Stimulated activated memory B cell treated with anti-CD40 and anti-IgM and Interleukin-4, amounts not matched to agents 10 μg/mL and 1 μg/mL and 100 μg/mL, for 72 hours (primary cell): Measurements from ENCODE around the gene FLT4.
A peak's percentile ranks its signal among the peaks of the same experiment; 100 is the strongest.

ENCODE experiments used
- ATAC-seq: fragments of 150-1000 bp; cut with Tn5 transposase; 2 replicates; pipeline ENCODE4 v1.10.0; 2021
- H3K27ac Mint-ChIP-seq: one replicate; pipeline ENCODE4 v1.8.0; 2022; ENCODE audit warnings: mild to moderate bottlenecking, mixed read lengths
- H3K27me3 Mint-ChIP-seq: one replicate; pipeline ENCODE4 v1.8.0; 2022; ENCODE audit warnings: mixed read lengths
- H3K36me3 Mint-ChIP-seq: one replicate; pipeline ENCODE4 v1.8.0; 2022; ENCODE audit warnings: mixed read lengths
- H3K4me1 Mint-ChIP-seq: one replicate; pipeline ENCODE4 v1.8.0; 2022; ENCODE audit warnings: mixed read lengths
- H3K4me3 Mint-ChIP-seq: one replicate; pipeline ENCODE4 v1.8.0; 2022; ENCODE audit warnings: mild to moderate bottlenecking, moderate library complexity, mixed read lengths
- H3K9me3 Mint-ChIP-seq: one replicate; pipeline ENCODE4 v1.8.0; 2022; ENCODE audit warnings: mixed read lengths

FLT4 gene

DNA sequence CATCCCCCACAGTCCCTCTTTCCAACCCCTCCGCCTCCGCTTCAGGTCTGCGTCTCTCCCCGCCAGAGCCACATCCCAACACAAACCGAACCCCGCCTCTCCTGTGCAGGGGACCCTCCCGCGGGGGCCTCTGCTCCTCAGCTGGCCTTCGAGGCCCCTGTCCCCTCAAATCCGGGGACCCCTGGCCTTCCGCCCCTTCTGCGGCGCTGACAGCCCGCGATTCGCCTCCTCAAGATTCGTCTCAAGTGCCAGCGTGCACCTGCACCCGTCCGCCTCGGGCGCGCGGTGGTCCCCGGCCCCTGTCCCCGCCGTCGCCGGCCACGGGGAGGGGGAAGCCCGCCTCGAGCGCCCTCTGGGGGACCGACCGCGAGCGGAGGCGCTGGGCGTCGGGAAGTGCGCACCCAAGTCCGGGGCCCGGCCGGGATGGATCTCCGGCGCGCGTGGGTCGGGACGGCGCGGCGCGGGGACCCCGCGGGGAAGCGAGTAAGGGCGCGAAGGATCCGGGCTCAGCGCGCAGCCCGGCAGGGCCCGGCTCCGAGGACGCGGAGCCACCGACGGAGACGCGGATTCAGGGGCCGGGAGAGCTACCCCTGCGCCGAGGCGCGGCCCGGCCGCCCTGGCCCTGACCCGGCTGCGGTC, 623 bp downstream of the FLT4 start:
- Mint-ChIP-seq H3K36me3 (no peaks in the 10 kb centered on the region), H3K9me3 (no peaks in the 10 kb centered on the region), H3K27ac (no peak overlapping the region), H3K4me3 (peak overlapping the region; percentile 15), H3K27me3 (peaks cover 75% of the 10 kb centered on the region), H3K4me1 (peaks cover 10% of the 10 kb centered on the region)
- no peak for ATAC-seq

DNA sequence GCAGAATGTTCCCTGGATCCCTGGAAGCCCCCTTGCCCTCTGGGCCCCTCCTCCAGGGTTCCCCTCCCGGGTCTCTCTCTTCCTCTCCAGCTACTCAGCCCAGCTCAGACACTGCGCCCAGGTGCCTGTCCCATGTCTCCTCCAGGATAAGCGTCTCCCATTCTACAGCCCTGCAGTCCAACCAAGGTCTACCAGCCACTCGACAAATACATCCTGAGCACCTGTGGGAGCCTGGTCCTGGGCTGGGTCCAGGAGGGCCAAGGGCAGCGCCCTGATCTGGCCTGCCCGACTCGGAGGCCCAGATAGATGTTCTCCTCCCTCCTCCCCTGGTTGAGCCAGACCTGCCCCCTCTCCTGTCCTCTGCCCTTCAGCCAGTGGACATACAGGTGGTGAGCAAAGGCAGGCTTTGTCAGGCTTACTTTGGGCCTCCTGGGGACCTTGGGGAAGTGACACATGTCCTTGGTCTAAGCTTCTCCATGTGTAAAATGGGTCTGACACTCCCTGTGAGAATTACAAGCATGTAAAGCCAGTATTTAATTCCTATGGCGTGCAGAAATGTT, 1.4 kb downstream of the FLT4 start:
- Mint-ChIP-seq H3K36me3 (no peaks in the 10 kb centered on the region), H3K27ac (no peak overlapping the region), H3K9me3 (no peaks in the 10 kb centered on the region), H3K4me1 (peaks cover 10% of the 10 kb centered on the region), H3K4me3 (no peak overlapping the region), H3K27me3 (peaks cover 70% of the 10 kb centered on the region)
- no peak for ATAC-seq

DNA sequence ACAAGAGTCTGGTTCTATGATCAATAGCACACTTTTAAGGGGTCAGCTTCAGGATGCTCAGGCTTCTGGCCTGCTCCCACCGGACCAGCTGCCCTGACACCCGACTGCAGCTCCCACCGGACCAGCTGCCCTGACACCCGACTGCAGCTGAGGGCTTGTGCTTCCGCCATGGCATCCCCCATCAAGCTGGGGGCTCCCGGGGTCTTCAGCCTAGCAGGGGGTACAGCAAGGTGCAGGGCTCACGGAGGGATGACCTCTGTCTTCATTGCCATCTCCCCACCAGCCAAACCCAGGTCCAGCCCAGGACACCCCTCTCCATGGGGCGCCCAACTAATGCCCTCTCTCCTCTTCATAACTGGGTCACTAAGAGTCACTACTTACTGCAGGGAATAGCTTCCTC, 1.9 kb downstream of the FLT4 start:
- ATAC-seq, result no peak
- Mint-ChIP-seq H3K4me3 (no peak overlapping the region), H3K27me3 (peaks cover 65% of the 10 kb centered on the region), H3K4me1 (peaks cover 10% of the 10 kb centered on the region), H3K36me3 (no peaks in the 10 kb centered on the region), H3K27ac (no peak overlapping the region), H3K9me3 (no peaks in the 10 kb centered on the region)

DNA sequence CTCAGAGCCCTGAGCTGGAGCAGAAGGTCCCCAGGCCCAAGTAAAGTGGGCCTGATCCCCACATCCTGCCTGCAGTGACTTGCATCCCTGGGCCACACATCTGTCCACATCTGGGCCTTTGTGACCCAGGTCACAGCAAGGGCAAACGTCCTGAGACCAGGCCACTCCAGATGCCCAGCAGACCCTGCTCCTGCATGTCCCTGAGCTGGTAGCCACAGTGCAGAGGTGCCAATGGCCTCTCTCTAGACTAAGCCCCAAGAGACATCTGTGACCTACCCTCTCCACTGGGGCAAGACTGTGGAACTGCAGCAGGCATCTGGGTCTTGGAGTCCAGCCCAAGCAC, 2.5 kb downstream of the FLT4 start:
- Mint-ChIP-seq H3K4me3 (no peak overlapping the region), H3K9me3 (no peaks in the 10 kb centered on the region), H3K27me3 (peaks cover 60% of the 10 kb centered on the region), H3K27ac (no peak overlapping the region), H3K4me1 (peaks cover 10% of the 10 kb centered on the region), H3K36me3 (no peaks in the 10 kb centered on the region)
- no peak for ATAC-seq

DNA sequence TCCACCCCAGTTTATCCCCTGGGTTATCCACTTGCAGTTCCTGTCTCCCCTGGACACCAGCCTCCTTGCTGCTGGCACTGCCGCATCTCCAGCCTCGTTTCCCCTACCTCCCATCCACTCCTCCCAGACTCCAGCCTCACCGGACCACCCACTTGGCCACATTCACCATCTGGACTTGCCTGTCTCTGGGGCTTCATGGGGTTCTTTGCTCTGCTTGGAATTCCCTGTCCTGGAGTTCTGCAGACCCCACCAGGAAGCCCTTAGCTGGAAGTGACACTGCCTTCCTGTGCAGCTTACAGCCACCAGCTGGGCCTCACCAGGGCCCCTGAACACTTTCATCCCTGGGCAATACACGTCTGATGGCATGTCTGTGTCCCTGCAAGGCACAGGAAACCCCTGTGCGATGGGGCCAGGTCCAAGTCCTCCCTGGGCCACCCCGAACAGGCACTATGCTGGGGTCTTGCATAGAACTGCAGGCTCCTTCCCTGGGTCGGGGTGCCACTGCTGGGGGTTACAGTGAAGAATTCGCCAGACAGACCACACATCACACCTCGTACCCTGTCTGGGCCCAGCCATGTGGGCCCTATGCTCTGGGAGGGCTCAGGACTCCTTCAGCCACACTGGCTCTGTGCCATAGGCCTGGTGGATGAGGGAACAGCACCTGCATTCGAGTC, 3.0 kb downstream of the FLT4 start:
- Mint-ChIP-seq H3K9me3 (no peaks in the 10 kb centered on the region), H3K27me3 (peaks cover 54% of the 10 kb centered on the region), H3K4me3 (no peak overlapping the region), H3K36me3 (no peaks in the 10 kb centered on the region), H3K27ac (no peak overlapping the region), H3K4me1 (peaks cover 10% of the 10 kb centered on the region)
- ATAC-seq, result no peak

DNA sequence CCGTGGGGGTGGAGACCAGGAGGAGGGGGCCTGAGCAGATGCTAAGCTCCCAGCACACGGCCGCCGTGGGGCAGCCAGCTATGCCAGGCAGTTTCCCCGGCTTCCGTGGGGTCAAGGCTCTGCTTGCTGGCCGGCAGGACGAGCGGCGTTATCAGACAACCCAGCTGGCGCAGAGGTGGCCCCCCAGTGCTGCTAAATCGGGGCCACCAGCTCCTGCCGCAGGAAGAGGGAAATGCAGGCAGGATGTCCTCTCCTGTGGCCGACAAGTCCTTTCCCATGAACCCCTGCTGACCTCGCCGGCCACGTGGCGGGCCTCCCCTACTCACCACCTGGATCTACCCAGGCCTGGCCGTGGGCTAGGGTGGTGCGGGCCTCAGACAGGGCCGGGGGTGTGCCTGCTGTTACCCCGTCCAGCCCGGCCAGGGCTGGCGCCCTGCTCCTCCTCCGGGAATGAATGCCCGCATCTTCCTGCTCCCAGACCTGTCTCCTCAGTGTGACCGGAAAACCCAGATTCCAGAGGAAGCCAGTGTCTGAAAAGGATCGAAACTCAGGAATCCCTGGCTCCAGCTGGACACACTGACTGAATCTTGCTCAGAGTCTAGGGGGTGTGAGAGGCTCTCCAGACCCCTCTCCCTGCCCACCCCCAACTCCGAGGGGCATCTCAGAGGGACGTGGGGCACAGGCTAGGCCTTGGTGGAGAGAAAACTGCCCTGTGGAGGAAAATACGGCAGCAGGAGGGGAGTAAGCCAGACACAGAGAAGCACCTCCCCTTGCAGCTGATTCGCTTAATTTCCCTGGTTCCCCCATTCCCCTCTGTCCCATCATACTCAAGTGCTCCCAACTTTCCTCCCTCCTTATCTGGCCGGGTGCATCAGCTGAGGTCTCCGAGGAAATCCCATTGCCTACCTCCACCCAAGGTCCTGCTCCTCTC, 3.9 kb downstream of the FLT4 start:
- H3K27me3 Mint-ChIP-seq, result peaks cover 46% of the 10 kb centered on the region
- ATAC-seq, result no peak
- H3K4me1 Mint-ChIP-seq, result peaks cover 8% of the 10 kb centered on the region
- no peaks in the 10 kb centered on the region for H3K9me3 Mint-ChIP-seq
- no peaks in the 10 kb centered on the region for H3K36me3 Mint-ChIP-seq
- H3K27ac Mint-ChIP-seq, result no peak overlapping the region
- H3K4me3 Mint-ChIP-seq, result no peak overlapping the region

DNA sequence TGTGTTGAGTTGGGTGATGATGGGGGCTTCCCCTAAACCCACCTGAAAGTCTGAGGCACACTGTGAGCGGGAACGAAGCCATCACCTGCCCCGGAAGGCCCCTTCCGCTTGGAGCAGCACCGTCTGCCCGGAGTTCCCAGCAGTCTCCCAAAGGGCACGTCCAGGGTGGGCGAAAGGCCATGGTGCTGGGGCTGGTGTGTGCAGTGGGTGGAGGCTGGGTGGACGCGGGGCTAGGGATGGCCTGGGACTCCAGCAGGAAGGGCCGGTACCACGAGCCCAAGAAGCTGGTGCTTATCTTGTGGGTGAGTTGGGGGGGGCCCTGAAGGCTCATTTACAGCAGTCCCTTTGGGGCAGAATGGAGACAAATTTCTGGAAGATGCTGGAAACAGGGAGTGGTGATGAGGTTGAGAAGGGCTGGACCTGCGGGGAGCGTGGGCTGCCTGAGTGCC, 4.6 kb downstream of the FLT4 start:
- no peaks in the 10 kb centered on the region for H3K36me3 Mint-ChIP-seq
- H3K27ac Mint-ChIP-seq, result no peak overlapping the region
- H3K4me3 Mint-ChIP-seq, result no peak overlapping the region
- peaks cover under 1% of the 10 kb centered on the region for H3K4me1 Mint-ChIP-seq
- no peak for ATAC-seq
- no peaks in the 10 kb centered on the region for H3K9me3 Mint-ChIP-seq
- H3K27me3 Mint-ChIP-seq, result peaks cover 39% of the 10 kb centered on the region

DNA sequence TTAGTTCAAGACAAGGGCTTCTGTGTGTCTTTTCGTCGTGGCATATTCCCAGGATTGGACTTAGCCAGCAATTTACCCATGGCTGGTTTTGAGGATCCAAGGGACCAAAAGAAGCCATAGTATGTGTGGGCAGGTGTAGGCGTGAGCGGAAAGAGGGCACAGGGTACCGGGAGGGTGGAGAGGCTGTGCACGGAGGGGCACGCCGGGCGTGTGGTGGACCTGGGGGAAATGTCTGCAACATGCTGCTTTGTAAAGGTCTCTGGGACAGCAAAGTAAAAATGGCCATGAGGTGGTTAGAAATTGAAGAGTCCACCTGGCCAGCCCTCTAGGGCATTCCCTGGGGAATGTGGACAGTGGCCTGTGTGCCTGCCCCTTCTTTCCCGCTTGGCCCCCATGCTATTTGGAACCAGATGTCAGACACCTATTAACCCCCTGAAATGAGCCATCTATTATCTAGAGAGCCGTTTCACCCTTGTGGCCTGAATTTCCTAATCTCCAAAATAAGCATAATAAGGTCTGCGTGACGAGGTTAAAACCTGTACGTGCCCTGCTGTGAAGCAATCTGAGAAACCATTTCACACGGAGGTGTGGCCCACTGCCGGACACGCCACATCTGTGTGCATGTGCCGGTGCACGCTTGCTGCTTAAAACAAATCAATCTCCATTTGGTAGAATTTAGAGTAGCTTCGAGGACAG, 5.1 kb downstream of the FLT4 start:
- Mint-ChIP-seq H3K36me3 (no peaks in the 10 kb centered on the region), H3K4me3 (no peak overlapping the region)

DNA sequence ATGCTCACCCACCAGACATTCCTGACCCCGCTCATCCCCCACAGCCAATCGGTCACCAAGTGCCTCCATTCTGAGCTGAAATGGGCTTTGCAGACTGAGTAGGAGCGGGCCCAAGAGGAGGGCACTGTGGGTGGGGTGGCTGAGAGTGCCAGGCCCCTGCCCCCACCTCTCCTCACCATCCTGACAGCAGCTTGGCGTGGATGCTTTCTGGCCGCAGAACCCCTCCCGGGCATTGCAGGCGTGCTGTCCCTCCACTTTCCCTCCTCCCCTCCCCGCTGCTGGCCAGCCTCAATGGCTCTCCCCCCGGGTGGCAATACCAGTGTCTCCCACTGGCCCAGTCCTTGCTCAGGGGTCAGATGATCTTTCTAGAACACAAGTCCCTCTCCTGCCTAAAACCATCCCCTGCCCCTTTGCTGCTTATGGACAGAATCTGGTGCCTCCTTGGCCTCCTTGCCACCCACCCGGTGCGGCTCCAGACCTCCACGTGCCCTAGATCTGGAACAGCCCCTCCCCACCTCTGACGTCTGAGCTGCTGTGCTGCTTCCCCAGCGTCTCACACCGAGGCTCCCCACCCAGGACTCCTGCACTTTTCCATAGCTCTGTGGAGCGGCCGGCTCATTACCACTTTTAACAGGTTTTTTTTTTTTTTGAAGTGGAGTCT, 6.1 kb downstream of the FLT4 start:
- H3K9me3 Mint-ChIP-seq, result peaks cover 4% of the 10 kb centered on the region
- H3K27ac Mint-ChIP-seq, result no peak overlapping the region
- H3K4me3 Mint-ChIP-seq, result no peak overlapping the region
- peaks cover 44% of the 10 kb centered on the region for H3K27me3 Mint-ChIP-seq
- no peaks in the 10 kb centered on the region for H3K36me3 Mint-ChIP-seq
- H3K4me1 Mint-ChIP-seq, result no peaks in the 10 kb centered on the region
- ATAC-seq, result no peak

More for the DNA sequence above, 5.1 kb downstream of the FLT4 start:
- no peak for ATAC-seq
- peaks cover 2% of the 10 kb centered on the region for H3K9me3 Mint-ChIP-seq
- no peaks in the 10 kb centered on the region for H3K4me1 Mint-ChIP-seq
- no peak overlapping the region for H3K27ac Mint-ChIP-seq
- H3K27me3 Mint-ChIP-seq, result peaks cover 43% of the 10 kb centered on the region

DNA sequence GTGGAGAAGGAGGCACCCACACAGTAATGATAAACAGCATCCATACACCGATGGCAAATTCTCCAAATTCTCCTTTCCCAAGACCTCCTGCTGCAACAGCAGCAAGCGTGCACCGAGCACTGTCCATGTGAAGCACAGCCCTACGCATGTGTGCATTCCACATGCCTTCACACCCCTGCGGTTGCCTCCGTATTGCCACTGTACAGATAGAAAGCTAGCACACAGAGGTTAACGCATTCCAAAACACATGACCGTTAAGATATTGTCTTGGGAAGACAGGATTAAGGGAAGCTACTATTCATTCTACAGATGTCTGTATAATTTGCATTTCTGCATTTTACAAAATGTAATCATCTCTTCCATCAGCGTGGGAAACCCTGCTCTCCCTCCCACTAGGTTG, 6.6 kb downstream of the FLT4 start:
- no peak overlapping the region for H3K4me3 Mint-ChIP-seq

DNA sequence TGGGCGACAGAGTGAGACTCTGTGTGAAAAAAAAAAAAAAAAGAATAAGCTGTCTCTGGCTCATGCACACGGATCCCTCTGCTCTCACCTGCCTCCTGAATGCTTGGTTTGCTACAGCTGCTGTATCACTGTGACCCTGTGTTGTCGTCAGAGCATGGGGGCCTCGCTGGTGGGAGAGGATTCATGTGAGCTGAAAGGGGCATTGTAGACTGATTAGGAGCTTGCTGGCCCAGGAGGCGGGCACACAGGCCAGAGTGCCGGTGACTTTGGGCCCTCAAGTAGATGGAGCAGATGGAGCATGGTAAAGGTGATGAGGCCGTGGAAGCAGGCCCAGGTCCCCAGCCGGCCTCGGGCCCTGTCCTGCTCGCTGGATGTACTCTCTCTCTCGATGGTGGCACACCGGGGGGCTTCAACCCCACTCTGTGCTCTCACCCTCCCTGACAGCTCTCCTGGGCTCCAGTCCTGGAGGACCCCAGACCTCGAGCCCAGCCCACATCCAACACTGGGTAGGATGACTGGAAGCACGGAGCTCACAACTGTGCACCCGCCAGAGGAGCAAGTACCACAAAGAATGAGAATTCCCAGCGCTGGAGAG, 7.1 kb downstream of the FLT4 start:
- Mint-ChIP-seq H3K27ac (no peak overlapping the region), H3K4me1 (no peaks in the 10 kb centered on the region), H3K27me3 (peaks cover 33% of the 10 kb centered on the region), H3K36me3 (no peaks in the 10 kb centered on the region), H3K9me3 (peaks cover 4% of the 10 kb centered on the region), H3K4me3 (no peak overlapping the region)
- peak; percentile 27 for ATAC-seq

More for the DNA sequence above, 6.6 kb downstream of the FLT4 start:
- Mint-ChIP-seq H3K27me3 (peaks cover 38% of the 10 kb centered on the region), H3K4me1 (no peaks in the 10 kb centered on the region), H3K27ac (no peak overlapping the region), H3K9me3 (peaks cover 4% of the 10 kb centered on the region), H3K36me3 (no peaks in the 10 kb centered on the region)
- no peak for ATAC-seq

DNA sequence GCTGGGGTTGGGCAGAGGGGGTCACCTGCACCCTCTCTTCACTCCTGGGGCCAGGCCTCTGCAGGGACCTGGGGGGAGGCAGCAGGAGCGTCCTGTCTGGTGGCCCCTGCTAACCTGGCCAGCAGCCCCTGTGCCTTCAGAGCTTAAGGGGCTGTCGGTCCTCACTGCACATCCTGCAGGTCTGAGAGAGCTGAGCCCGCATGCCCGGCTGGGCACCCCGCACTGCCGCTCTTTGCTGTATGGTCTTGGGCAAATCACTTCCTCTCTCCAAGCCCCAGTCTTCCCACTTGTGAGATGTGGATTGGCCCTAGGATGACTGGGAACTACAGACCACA, 7.9 kb downstream of the FLT4 start:
- Mint-ChIP-seq H3K4me3 (no peak overlapping the region), H3K27ac (no peak overlapping the region), H3K27me3 (peaks cover 30% of the 10 kb centered on the region), H3K9me3 (peaks cover 4% of the 10 kb centered on the region), H3K4me1 (no peaks in the 10 kb centered on the region), H3K36me3 (no peaks in the 10 kb centered on the region)
- ATAC-seq, result no peak

DNA sequence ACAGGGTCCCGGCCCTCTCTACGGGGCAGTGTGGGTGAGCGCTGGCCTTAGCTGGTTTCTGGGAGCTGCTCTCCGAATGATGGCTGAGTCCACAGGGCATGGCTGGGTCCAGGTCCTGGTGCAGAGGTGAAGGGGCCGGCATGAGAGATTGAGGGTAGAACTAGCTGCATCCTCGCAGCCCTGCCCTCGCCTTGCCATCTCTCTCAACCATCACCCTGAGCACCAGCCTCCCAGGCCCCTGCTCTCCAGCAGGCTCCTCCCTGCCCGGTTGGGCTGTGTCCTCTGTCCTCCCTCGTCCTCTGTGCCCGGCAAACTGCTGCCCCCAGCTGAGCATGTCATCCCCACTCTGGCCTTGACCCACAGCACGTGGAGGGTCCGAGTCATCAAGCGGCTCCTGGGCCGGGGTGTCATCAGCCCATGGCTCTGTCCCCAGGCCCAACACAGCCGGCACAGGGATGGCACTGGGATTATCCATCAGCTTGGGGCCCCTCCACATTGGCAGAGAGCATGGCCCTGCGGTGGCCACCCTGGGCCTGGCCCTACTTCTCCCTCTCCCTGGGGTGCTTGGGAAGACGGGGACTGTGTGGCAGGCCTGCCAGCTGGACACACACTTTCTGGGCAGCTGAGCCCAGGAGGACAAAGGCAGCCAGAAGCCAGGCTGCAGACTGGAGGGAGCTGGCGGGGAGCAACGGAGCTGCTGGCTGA, 8.4 kb downstream of the FLT4 start:
- H3K9me3 Mint-ChIP-seq, result peaks cover 4% of the 10 kb centered on the region
- H3K4me3 Mint-ChIP-seq, result no peak overlapping the region
- H3K4me1 Mint-ChIP-seq, result no peaks in the 10 kb centered on the region
- no peak overlapping the region for H3K27ac Mint-ChIP-seq
- peaks cover 25% of the 10 kb centered on the region for H3K27me3 Mint-ChIP-seq
- H3K36me3 Mint-ChIP-seq, result no peaks in the 10 kb centered on the region
- no peak for ATAC-seq

DNA sequence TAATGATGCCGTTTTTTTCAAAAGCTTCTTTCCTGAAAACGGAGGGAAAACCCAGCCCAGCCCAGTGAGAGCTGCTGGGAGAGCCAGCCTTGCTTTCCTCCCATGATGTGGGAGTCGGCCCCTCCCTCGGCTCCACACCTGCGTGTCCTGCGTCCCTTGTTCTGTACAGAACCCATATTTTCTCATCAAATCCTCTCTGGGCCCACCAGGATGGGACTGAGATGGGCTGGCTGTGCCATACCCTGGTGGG, 8.9 kb downstream of the FLT4 start:
- H3K4me3 Mint-ChIP-seq, result no peak overlapping the region
- no peaks in the 10 kb centered on the region for H3K36me3 Mint-ChIP-seq
- peaks cover 21% of the 10 kb centered on the region for H3K27me3 Mint-ChIP-seq
- no peak overlapping the region for H3K27ac Mint-ChIP-seq
- no peaks in the 10 kb centered on the region for H3K4me1 Mint-ChIP-seq
- peaks cover 4% of the 10 kb centered on the region for H3K9me3 Mint-ChIP-seq
- no peak for ATAC-seq
